H9 (cell line): ENCODE results near the gene EHD2. TPM values are rescaled to one million over a fixed set of nuclear protein-coding genes. Genes with fewer than 3 reads are reported as not detected.

ENCODE experiments used
- DNase-seq: peaks from one replicate; pipeline ENCODE4 v3.0.0-alpha.2; 2017
- H2AFZ ChIP-seq: one replicate; pipeline ENCODE4 v1.6.1; 2013; ENCODE audit warnings: mild to moderate bottlenecking, low read length, control low read depth, moderate library complexity
- H2AK5ac ChIP-seq: 2 replicates; pipeline ENCODE4 v1.6.1; 2013; ENCODE audit warnings: low read length, control low read depth, mixed read lengths; ENCODE audit not compliant: insufficient read length
- H2BK120ac ChIP-seq: one replicate; pipeline ENCODE4 v1.6.1; 2013; ENCODE audit warnings: low read depth, mild to moderate bottlenecking, low read length, control low read depth, inconsistent platforms; ENCODE audit not compliant: poor library complexity, severe bottlenecking
- H2BK12ac ChIP-seq: 2 replicates; pipeline ENCODE4 v1.6.1; 2013; ENCODE audit warnings: low read length, control low read depth, mixed read lengths, low read depth; ENCODE audit not compliant: insufficient read length
- H2BK15ac ChIP-seq: 2 replicates; pipeline ENCODE4 v1.6.1; 2013; ENCODE audit warnings: low read depth, low read length, control low read depth
- H2BK20ac ChIP-seq: one replicate; pipeline ENCODE4 v1.6.1; 2013; ENCODE audit warnings: low read depth, mild to moderate bottlenecking, low read length, control low read depth, inconsistent platforms; ENCODE audit not compliant: poor library complexity, severe bottlenecking
- H2BK5ac ChIP-seq: 2 replicates; pipeline ENCODE4 v1.6.1; 2013; ENCODE audit warnings: low read length, control low read depth, mixed read lengths; ENCODE audit not compliant: insufficient read length
- H3K14ac ChIP-seq: 2 replicates; pipeline ENCODE4 v1.6.1; 2013; ENCODE audit warnings: low read length, control low read depth; ENCODE audit not compliant: insufficient read depth
- H3K18ac ChIP-seq: 2 replicates; pipeline ENCODE4 v1.6.1; 2013; ENCODE audit warnings: low read depth, mild to moderate bottlenecking, mixed read lengths, low read length, control low read depth; ENCODE audit not compliant: insufficient read length
- H3K23ac ChIP-seq: 2 replicates; pipeline ENCODE4 v1.6.1; 2013; ENCODE audit warnings: low read length, control low read depth, mixed read lengths, low read depth; ENCODE audit not compliant: insufficient read length
- H3K23me2 ChIP-seq: 2 replicates; pipeline ENCODE4 v1.6.1; 2013; ENCODE audit warnings: low read depth, mild to moderate bottlenecking, mixed read lengths, low read length, control low read depth; ENCODE audit not compliant: insufficient read length, poor library complexity, severe bottlenecking
- H3K27ac ChIP-seq: 2 replicates; pipeline ENCODE4 v1.5.1; 2013; ENCODE audit warnings: low read length, control low read depth, mixed read lengths, low read depth; ENCODE audit not compliant: insufficient read length
- H3K27me3 ChIP-seq: 2 replicates; pipeline ENCODE4 v1.6.1; 2013; ENCODE audit warnings: low read length, control low read depth, inconsistent platforms; ENCODE audit not compliant: insufficient read depth
- H3K4ac ChIP-seq: 2 replicates; pipeline ENCODE4 v1.6.1; 2013; ENCODE audit warnings: low read depth, mild to moderate bottlenecking, control low read depth, inconsistent platforms, low read length, moderate library complexity
- H3K4me1 ChIP-seq: 2 replicates; pipeline ENCODE4 v1.6.1; 2013; ENCODE audit warnings: low read length, control low read depth, inconsistent platforms; ENCODE audit not compliant: insufficient read depth
- H3K4me2 ChIP-seq: 2 replicates; pipeline ENCODE4 v1.6.1; 2013; ENCODE audit warnings: low read length, control low read depth, mixed read lengths; ENCODE audit not compliant: insufficient read length, insufficient read depth
- H3K56ac ChIP-seq: 2 replicates; pipeline ENCODE4 v1.6.1; 2013; ENCODE audit warnings: low read depth, mild to moderate bottlenecking, mixed read lengths, low read length, control low read depth; ENCODE audit not compliant: insufficient read length
- H3K79me1 ChIP-seq: 2 replicates; pipeline ENCODE4 v1.6.1; 2013; ENCODE audit warnings: low read depth, mild to moderate bottlenecking, moderate library complexity, low read length, control low read depth, inconsistent platforms; ENCODE audit not compliant: insufficient read depth, poor library complexity, severe bottlenecking
- H3K79me2 ChIP-seq: 2 replicates; pipeline ENCODE4 v1.6.1; 2013; ENCODE audit warnings: low read length, control low read depth, inconsistent platforms; ENCODE audit not compliant: insufficient read depth
- H3K9ac ChIP-seq: 2 replicates; pipeline ENCODE4 v1.6.1; 2013; ENCODE audit warnings: low read length, control low read depth, mixed read lengths; ENCODE audit not compliant: insufficient read length; ENCODE audit errors: extremely low read depth
- H3K9me3 ChIP-seq: one replicate; pipeline ENCODE4 v1.6.1; 2013; ENCODE audit warnings: low read depth, low read length, inconsistent platforms; ENCODE audit not compliant: control insufficient read depth
- H3T11ph ChIP-seq: one replicate; pipeline ENCODE4 v1.6.1; 2013; ENCODE audit warnings: mild to moderate bottlenecking, low read length, control low read depth, inconsistent platforms
- H4K20me1 ChIP-seq: one replicate; pipeline ENCODE4 v1.6.1; 2013; ENCODE audit not compliant: control insufficient read depth, insufficient read length, insufficient read depth
- H4K5ac ChIP-seq: 2 replicates; pipeline ENCODE4 v1.6.1; 2013; ENCODE audit warnings: low read depth, mild to moderate bottlenecking, mixed read lengths, low read length, control low read depth; ENCODE audit not compliant: insufficient read length
- H4K8ac ChIP-seq: replicated peaks from 2 replicates; pipeline ENCODE4 v1.6.1; 2013; ENCODE audit warnings: low read length, control low read depth, mixed read lengths, low read depth; ENCODE audit not compliant: insufficient read length
- H4K91ac ChIP-seq: 2 replicates; pipeline ENCODE4 v1.6.1; 2013; ENCODE audit warnings: low read depth, mild to moderate bottlenecking, moderate library complexity, mixed read lengths, low read length, control low read depth; ENCODE audit not compliant: insufficient read length
- H3K27ac Mint-ChIP-seq, 3 experiments: 2 replicates in 2 of 3; 3 replicates in 1 of 3; pipeline ENCODE4 v1.8.0; 2020 to 2021; ENCODE audit warnings: mixed read lengths in 3 of 3, mild to moderate bottlenecking in 1 of 3, moderate library complexity in 1 of 3
- H3K27me3 Mint-ChIP-seq: 2 replicates; pipeline ENCODE4 v1.8.0; 2021; ENCODE audit warnings: low read depth, mild to moderate bottlenecking, moderate library complexity, mixed read lengths
- H3K36me3 Mint-ChIP-seq, 3 experiments: 2 replicates in 2 of 3; 3 replicates in 1 of 3; pipeline ENCODE4 v1.8.0; 2020 to 2021; ENCODE audit warnings: low read depth in 3 of 3, mixed read lengths in 3 of 3; ENCODE audit not compliant: insufficient read depth in 1 of 3
- H3K4me1 Mint-ChIP-seq, 2 experiments: 2 replicates each; pipeline ENCODE4 v1.8.0; 2020; ENCODE audit warnings: mixed read lengths in 2 of 2
- H3K4me3 Mint-ChIP-seq, 2 experiments: 2 replicates in 1 of 2; 3 replicates in 1 of 2; pipeline ENCODE4 v1.8.0; 2020 to 2021; ENCODE audit warnings: mild to moderate bottlenecking in 2 of 2, mixed read lengths in 2 of 2, moderate library complexity in 1 of 2
- H3K9me3 Mint-ChIP-seq, 2 experiments: 2 replicates in 1 of 2; 3 replicates in 1 of 2; pipeline ENCODE4 v1.8.0; 2020; ENCODE audit warnings: mild to moderate bottlenecking in 2 of 2, mixed read lengths in 2 of 2, moderate library complexity in 1 of 2
- CTCF ChIP-seq: fragments of 200-600 bp; sonication (generic); conservative IDR thresholded peaks from 3 replicates; pipeline ENCODE4 v1.8.0; 2021; ENCODE audit warnings: antibody characterized with exemption, mild to moderate bottlenecking
- WGBS: extraction: QIAGEN DNeasy Blood & Tissue Kit; methylation state at CpG from one replicate; pipeline ENCODE4 v1.1.7; 2013; ENCODE audit warnings: missing lambda C conversion rate, low lambda C conversion rate, mixed read lengths; ENCODE audit not compliant: insufficient read length; ENCODE audit errors: extremely low coverage; 5-methylcytosine and 5-hydroxymethylcytosine counted together
- total RNA-seq: library from RNA; stranded (reverse); gene quantifications from 2 replicates; pipeline ENCODE4 v1.2.1, GENCODE V29; 2021

EHD2 gene
- total RNA-seq, 1 experiment from 2014 or later, result 19.7 TPM

GRCh38 chr19:47762151-47762550 lies 48.9 kb downstream of the EHD2 start:
- no peaks in the 10 kb centered on the region for H3K4me1 ChIP-seq
- no peak for TF ChIP-seq CTCF
- no peak overlapping the region for H2BK12ac ChIP-seq
- no peaks in the 10 kb centered on the region for H3K79me1 ChIP-seq
- no peak overlapping the region for H2BK20ac ChIP-seq
- no peak overlapping the region for H4K91ac ChIP-seq
- H2AFZ ChIP-seq, result no peak overlapping the region
- H4K8ac ChIP-seq, result no peak overlapping the region
- no peak overlapping the region for H2BK120ac ChIP-seq
- no peaks in the 10 kb centered on the region for H3K79me2 ChIP-seq
- H3K27ac ChIP-seq, result no peak overlapping the region
- no peaks in the 10 kb centered on the region for H3K27me3 ChIP-seq
- no peak overlapping the region for H3K23ac ChIP-seq
- no peak overlapping the region for H4K5ac ChIP-seq
- H2AK5ac ChIP-seq, result no peak overlapping the region
- no peak overlapping the region for H3K14ac ChIP-seq
- Mint-ChIP-seq H3K27ac (no peak overlapping the region), H3K9me3 (peaks cover 0 to 3% of the 10 kb centered on the region in 2 experiments; a peak in 1 of 5 replicates), H3K27me3 (no peaks in the 10 kb centered on the region), H3K4me3 (no peak overlapping the region), H3K4me1 (peaks cover 7 to 9% of the 10 kb centered on the region in 2 experiments), H3K36me3 (peaks cover 19 to 25% (median 23%) of the 10 kb centered on the region in 3 experiments)
- H3K9ac ChIP-seq, result no peak overlapping the region
- H3K4ac ChIP-seq, result no peak overlapping the region
- no peaks in the 10 kb centered on the region for H3K23me2 ChIP-seq
- H3K56ac ChIP-seq, result no peak overlapping the region
- H3K4me2 ChIP-seq, result no peak overlapping the region
- no peak for DNase-seq
- H2BK15ac ChIP-seq, result no peak overlapping the region
- no peaks in the 10 kb centered on the region for H3K9me3 ChIP-seq
- no peak overlapping the region for H3K18ac ChIP-seq
- no peak overlapping the region for H3T11ph ChIP-seq
- no peak overlapping the region for H2BK5ac ChIP-seq
- H4K20me1 ChIP-seq, result no peaks in the 10 kb centered on the region
- no CpG with 5 or more reads among the region's 3 CpGs for WGBS
